Karpas-422 (cell line): ENCODE results near the gene CDKAL1. TPM values are rescaled to one million over a fixed set of nuclear protein-coding genes. Genes with fewer than 3 reads are reported as not detected.
A peak's percentile ranks its signal among the peaks of the same experiment; 100 is the strongest.

Experiments used
- DNase-seq: peaks from one replicate; pipeline ENCODE4 v3.0.0-alpha.2; 2015
- H2AFZ ChIP-seq: fragments of 200-600 bp; sonication (generic); 2 replicates; pipeline ENCODE4 v1.6.1; 2014; ENCODE audit warnings: antibody characterized with exemption, low read length, mixed read lengths
- H3K27ac ChIP-seq: fragments of 200-600 bp; sonication (generic); 2 replicates; pipeline ENCODE4 v1.5.1; 2014; ENCODE audit warnings: mild to moderate bottlenecking, low read length, moderate library complexity
- H3K27me3 ChIP-seq: fragments of 200-600 bp; sonication (generic); 2 replicates; pipeline ENCODE4 v1.6.1; 2014; ENCODE audit warnings: low read length, mixed read lengths
- H3K36me3 ChIP-seq: fragments of 200-600 bp; sonication (generic); 2 replicates; pipeline ENCODE4 v1.6.1; 2014; ENCODE audit warnings: low read length, mixed read lengths; ENCODE audit not compliant: insufficient read depth
- H3K4me1 ChIP-seq: fragments of 200-600 bp; sonication (generic); 2 replicates; pipeline ENCODE4 v1.6.1; 2014; ENCODE audit warnings: mild to moderate bottlenecking, low read length, mixed read lengths
- H3K4me2 ChIP-seq: fragments of 200-600 bp; sonication (generic); 2 replicates; pipeline ENCODE4 v1.6.1; 2014; ENCODE audit warnings: low read length, low read depth, mild to moderate bottlenecking; ENCODE audit not compliant: poor library complexity, severe bottlenecking
- H3K4me3 ChIP-seq: fragments of 200-600 bp; sonication (generic); 2 replicates; pipeline ENCODE4 v1.5.1; 2014; ENCODE audit warnings: mild to moderate bottlenecking, antibody characterized with exemption, low read length, mixed read lengths
- H3K79me2 ChIP-seq: fragments of 200-600 bp; sonication (generic); 2 replicates; pipeline ENCODE4 v1.6.1; 2014; ENCODE audit warnings: mild to moderate bottlenecking, low read length, mixed read lengths
- H3K9ac ChIP-seq: fragments of 200-600 bp; sonication (generic); 2 replicates; pipeline ENCODE4 v1.6.0; 2014; ENCODE audit warnings: low read length
- H3K9me2 ChIP-seq: fragments of 200-600 bp; sonication (generic), shearing (Covaris generic); replicated peaks from 2 replicates; pipeline ENCODE4 v1.6.0; 2014; ENCODE audit warnings: mild to moderate bottlenecking, low read length, moderate library complexity; ENCODE audit not compliant: insufficient read depth
- H3K9me3 ChIP-seq: fragments of 300-700, 200-600 bp; sonication (generic); 2 replicates; pipeline ENCODE4 v1.6.1; 2014; ENCODE audit warnings: low read length, mixed read lengths
- H4K20me1 ChIP-seq: fragments of 200-600 bp; sonication (generic); 2 replicates; pipeline ENCODE4 v1.6.1; 2014; ENCODE audit warnings: mild to moderate bottlenecking, antibody characterized with exemption, low read length, low read depth; ENCODE audit not compliant: insufficient read depth
- total RNA-seq: library from RNA; depleted of rRNA; stranded (reverse); fragments of >200 nt; shearing (Covaris generic); gene quantifications from 2 replicates; pipeline ENCODE4 v1.2.3, GENCODE V29; 2014; ENCODE audit warnings: low replicate concordance

The CDKAL1 gene
- total RNA-seq, 1 experiment from 2014 or later = 23.7 TPM

DNA sequence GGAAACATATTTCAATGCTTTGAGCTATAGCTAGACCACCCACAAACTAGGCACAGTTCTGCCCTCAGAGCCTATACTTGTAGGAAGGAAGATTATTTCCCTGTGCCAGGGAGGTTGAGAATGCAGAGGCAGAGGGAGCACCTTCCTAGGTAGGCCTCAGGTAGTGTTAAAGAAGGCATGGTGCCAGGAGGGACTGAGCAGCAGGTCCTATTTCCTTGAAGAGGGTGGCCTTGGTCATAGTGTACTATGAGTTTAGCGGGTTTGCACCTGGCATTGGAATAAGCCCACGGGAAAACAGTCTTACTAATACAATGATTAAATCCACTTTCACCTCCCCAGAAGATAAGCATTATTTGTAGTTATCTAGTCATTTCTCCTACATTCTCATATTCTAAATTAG lies 375.4 kb downstream of the CDKAL1 start:
- Histone ChIP-seq H3K9me2 (no peaks in the 10 kb centered on the region), H3K9me3 (peaks cover 7% of the 10 kb centered on the region), H3K27me3 (no peaks in the 10 kb centered on the region), H3K4me3 (no peak overlapping the region), H3K27ac (no peak overlapping the region), H3K36me3 (no peaks in the 10 kb centered on the region), H3K9ac (no peak overlapping the region), H3K4me1 (no peaks in the 10 kb centered on the region), H3K4me2 (no peak overlapping the region), H4K20me1 (no peaks in the 10 kb centered on the region), H2AFZ (no peak overlapping the region), H3K79me2 (no peaks in the 10 kb centered on the region)
- peak; percentile 17 for DNase-seq

DNA sequence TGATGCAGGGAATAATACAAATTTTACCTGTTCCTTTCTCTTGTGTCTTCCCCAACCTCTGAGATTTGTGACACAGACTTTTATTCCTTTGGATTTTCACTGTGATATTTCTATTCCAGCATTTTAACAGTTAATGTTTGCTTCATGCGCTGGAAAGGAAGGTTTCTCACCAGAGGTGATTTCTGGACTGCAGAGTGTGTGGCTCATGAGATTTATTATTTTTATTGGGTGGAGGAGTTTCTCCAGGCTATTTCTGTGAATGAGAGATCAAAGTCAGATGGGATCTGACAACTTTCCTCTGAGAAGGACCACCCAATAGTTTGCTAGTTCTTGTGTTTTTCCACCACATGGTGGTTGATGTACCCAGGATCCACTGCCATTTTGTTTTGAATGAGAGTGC lies 377.5 kb downstream of the CDKAL1 start:
- Histone ChIP-seq H3K4me2 (no peak overlapping the region), H2AFZ (no peak overlapping the region), H3K27me3 (no peaks in the 10 kb centered on the region), H4K20me1 (no peaks in the 10 kb centered on the region), H3K9ac (no peak overlapping the region), H3K79me2 (no peaks in the 10 kb centered on the region), H3K4me3 (no peak overlapping the region), H3K4me1 (no peaks in the 10 kb centered on the region), H3K27ac (no peak overlapping the region), H3K9me3 (peaks cover 10% of the 10 kb centered on the region), H3K9me2 (no peaks in the 10 kb centered on the region), H3K36me3 (no peaks in the 10 kb centered on the region)
- peak; percentile 37 for DNase-seq

DNA sequence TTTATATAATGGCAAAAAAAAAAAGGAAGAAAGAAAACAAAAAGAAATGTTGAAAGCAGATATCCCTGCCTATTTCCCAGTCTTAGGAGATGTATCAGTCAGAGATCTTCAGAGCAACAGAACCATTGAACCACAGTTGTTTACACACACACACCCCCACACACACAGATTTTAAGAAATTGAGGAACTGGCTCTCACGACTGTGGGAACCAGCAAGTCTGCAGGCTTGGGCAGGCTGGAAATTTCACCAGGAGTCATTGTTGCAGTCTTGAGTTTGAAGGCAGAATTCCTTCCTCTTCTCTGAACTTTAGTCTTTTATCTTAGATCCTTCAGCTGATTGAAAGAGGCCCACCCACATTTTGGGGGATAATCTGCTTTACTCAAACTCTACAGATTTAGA lies 380.9 kb downstream of the CDKAL1 start:
- H3K27ac ChIP-seq = no peak overlapping the region
- H3K4me1 ChIP-seq = no peaks in the 10 kb centered on the region
- no peaks in the 10 kb centered on the region for H3K36me3 ChIP-seq
- H3K9me2 ChIP-seq = no peaks in the 10 kb centered on the region
- H3K4me3 ChIP-seq = no peak overlapping the region
- H3K4me2 ChIP-seq = no peak overlapping the region
- no peaks in the 10 kb centered on the region for H3K79me2 ChIP-seq
- H3K9ac ChIP-seq = no peak overlapping the region
- H2AFZ ChIP-seq = no peak overlapping the region
- no peaks in the 10 kb centered on the region for H4K20me1 ChIP-seq
- DNase-seq = peak; percentile 40
- H3K27me3 ChIP-seq = no peaks in the 10 kb centered on the region
- H3K9me3 ChIP-seq = peaks cover 10% of the 10 kb centered on the region

DNA sequence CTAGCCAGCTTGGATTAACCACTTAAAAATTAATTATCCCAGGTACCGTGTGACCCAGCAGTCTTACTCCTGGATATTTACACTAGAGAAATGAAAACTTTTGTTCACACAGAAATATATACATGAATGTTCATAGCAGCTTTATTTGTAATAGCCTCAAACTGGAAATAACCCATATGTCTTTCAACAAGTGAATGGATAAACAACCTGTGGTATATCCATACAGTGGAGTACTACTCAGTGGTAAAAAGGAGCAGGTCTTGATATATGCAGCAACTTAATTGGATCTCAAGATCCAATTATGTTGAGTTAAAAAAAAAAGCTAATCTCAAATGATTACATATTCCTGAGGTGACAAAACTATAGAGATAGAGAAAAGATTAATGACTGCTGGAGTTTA lies 381.4 kb downstream of the CDKAL1 start:
- Histone ChIP-seq H3K36me3 (no peaks in the 10 kb centered on the region), H3K4me1 (no peaks in the 10 kb centered on the region), H3K27me3 (no peaks in the 10 kb centered on the region), H3K79me2 (no peaks in the 10 kb centered on the region), H3K4me2 (no peak overlapping the region), H3K27ac (no peak overlapping the region), H3K4me3 (no peak overlapping the region), H3K9me2 (no peaks in the 10 kb centered on the region), H3K9me3 (peaks cover 10% of the 10 kb centered on the region), H2AFZ (no peak overlapping the region), H3K9ac (no peak overlapping the region), H4K20me1 (no peaks in the 10 kb centered on the region)
- peak; percentile 15 for DNase-seq

DNA sequence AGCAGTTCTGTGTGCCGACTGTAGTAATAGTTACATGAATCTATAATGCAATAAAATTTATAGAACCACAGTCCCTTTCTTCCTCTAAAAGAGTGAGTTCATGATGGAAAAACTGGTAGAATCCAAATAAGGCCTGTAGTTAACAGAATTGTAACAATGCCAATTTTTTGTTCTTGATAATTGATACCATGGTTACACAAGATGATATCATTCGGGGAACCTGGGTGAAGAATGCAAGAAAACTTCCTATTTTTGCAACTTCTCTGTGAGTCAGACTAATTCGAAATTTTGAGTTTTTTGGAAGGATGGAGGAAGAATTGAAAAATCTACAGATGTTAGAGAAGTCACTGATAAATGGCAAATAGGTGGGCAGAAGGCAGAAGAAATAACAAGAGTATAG lies 381.8 kb downstream of the CDKAL1 start:
- DNase-seq = peak; percentile 12
- Histone ChIP-seq H3K27me3 (no peaks in the 10 kb centered on the region), H3K9me3 (peaks cover 10% of the 10 kb centered on the region), H3K36me3 (no peaks in the 10 kb centered on the region), H3K79me2 (no peaks in the 10 kb centered on the region), H2AFZ (no peak overlapping the region), H3K9ac (no peak overlapping the region), H3K27ac (no peak overlapping the region), H3K4me1 (no peaks in the 10 kb centered on the region), H3K4me2 (no peak overlapping the region), H4K20me1 (no peaks in the 10 kb centered on the region), H3K9me2 (no peaks in the 10 kb centered on the region), H3K4me3 (no peak overlapping the region)

DNA sequence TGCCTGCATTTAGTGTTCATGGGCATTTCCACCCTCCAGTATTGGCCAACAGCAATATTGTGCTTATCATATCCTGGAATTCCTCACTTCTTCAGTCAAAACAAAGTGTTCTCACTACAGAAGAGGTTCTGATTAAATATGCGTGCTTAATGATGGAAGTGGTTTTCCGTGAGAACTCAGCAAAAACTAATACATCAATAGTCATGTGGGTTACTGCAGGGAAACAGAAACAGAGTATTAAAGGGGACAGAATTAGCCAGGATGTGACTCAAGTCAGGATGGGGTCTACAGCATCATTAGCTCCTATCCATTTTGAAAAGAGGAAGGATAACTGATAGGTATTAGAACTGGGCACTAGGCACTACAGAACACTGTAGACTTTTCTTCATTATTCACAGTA lies 384.6 kb downstream of the CDKAL1 start:
- Histone ChIP-seq H4K20me1 (no peaks in the 10 kb centered on the region), H3K27ac (no peak overlapping the region), H2AFZ (no peak overlapping the region), H3K4me3 (no peak overlapping the region), H3K36me3 (no peaks in the 10 kb centered on the region), H3K79me2 (no peaks in the 10 kb centered on the region), H3K9me3 (peaks cover 7% of the 10 kb centered on the region), H3K27me3 (no peaks in the 10 kb centered on the region), H3K4me1 (no peaks in the 10 kb centered on the region), H3K4me2 (no peak overlapping the region), H3K9me2 (no peaks in the 10 kb centered on the region), H3K9ac (no peak overlapping the region)
- no peak for DNase-seq

DNA sequence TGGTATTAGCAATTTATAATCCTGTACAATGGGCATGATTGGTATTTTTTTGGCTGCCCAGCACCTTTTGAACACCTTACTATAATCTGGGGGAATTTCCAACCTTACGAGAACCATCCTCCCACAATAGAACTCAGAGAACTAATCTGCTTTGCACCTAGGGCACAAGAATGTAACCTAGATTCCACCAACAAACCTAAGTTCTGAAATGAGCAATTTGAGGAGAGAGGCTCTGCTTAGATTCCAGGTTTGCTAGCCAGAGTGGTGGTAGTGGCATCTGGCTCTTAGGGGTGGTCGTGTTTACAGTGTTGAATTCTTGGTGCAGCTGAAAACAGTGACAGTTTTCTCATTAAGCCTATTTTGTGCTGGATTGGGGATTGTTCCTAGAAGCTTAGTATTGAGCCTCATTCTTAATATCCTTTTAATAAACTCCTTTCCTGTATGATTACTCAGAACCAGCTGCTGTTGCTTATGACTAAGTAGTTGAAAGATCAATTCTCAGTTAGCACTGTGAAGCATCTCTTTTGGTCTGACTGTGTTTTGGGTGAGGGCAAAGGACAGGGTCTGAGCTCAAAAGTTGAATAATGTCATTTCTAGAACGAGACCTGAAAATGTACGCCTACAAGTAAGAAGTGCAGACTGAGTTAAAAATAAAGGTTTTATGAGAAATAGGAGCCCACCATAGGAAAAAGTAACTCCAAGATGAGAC lies 385.6 kb downstream of the CDKAL1 start:
- Histone ChIP-seq H4K20me1 (no peaks in the 10 kb centered on the region), H2AFZ (no peak overlapping the region), H3K36me3 (no peaks in the 10 kb centered on the region), H3K27ac (no peak overlapping the region), H3K79me2 (no peaks in the 10 kb centered on the region), H3K9ac (no peak overlapping the region), H3K4me3 (no peak overlapping the region), H3K27me3 (no peaks in the 10 kb centered on the region), H3K9me2 (no peaks in the 10 kb centered on the region), H3K9me3 (peaks cover 7% of the 10 kb centered on the region), H3K4me1 (no peaks in the 10 kb centered on the region), H3K4me2 (no peak overlapping the region)
- DNase-seq = no peak

DNA sequence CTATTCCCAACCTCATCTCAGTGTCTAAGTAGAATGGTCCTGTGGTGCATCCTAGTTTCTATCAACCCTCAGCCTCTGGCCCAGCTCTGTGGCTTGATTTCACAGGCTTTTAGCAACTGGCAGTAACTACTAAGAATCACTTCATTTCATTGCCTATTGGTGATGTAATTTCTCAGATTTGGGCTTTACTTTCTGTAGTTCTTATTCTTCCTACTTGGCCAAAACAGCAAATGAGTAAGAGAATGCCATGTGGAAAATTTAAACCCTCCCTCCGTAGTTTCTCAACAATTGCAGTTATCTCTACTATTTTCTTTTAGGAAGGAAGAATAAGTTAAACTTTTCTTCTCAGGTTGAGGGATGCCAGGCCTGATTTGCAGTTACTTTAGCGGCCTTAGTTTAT lies 387.3 kb downstream of the CDKAL1 start:
- no peak overlapping the region for H3K4me2 ChIP-seq
- H3K9me3 ChIP-seq = no peaks in the 10 kb centered on the region
- H3K9me2 ChIP-seq = no peaks in the 10 kb centered on the region
- H3K4me3 ChIP-seq = no peak overlapping the region
- H4K20me1 ChIP-seq = no peaks in the 10 kb centered on the region
- DNase-seq = no peak
- H3K36me3 ChIP-seq = no peaks in the 10 kb centered on the region
- H3K27me3 ChIP-seq = no peaks in the 10 kb centered on the region
- no peak overlapping the region for H3K27ac ChIP-seq
- no peak overlapping the region for H2AFZ ChIP-seq
- no peaks in the 10 kb centered on the region for H3K4me1 ChIP-seq
- H3K9ac ChIP-seq = no peak overlapping the region
- H3K79me2 ChIP-seq = no peaks in the 10 kb centered on the region
